Activated CD8-positive, alpha-beta T cell treated with anti-CD3 and anti-CD28 coated beads for 36 hours (primary cell): ENCODE data around the gene XPO5. TPM values are rescaled to one million over a fixed set of nuclear protein-coding genes. Genes with fewer than 3 reads are reported as not detected.

Experiments
- ATAC-seq: fragments of 200-7000 bp; cut with Tn5 transposase; one replicate; pipeline ENCODE4 v1.10.0; 2021; ENCODE audit warnings: mild to moderate bottlenecking, moderate library complexity
- CTCF ChIA-PET: fragments of 350-600 bp; sonication (Branson Sonifier 250); formaldehyde crosslinking; loops from one replicate; lab custom pipeline; 2021; ENCODE audit warnings: antibody characterized with exemption; lab: Charles Lee
- POLR2A ChIA-PET: fragments of 350-600 bp; sonication (Branson Sonifier 250); formaldehyde crosslinking; loops from one replicate; lab custom pipeline; 2021; ENCODE audit warnings: antibody characterized with exemption; lab: Charles Lee
- DNase-seq: peaks from one replicate; pipeline ENCODE4 v3.0.0-alpha.2; 2020
- H3K27ac Mint-ChIP-seq: one replicate; pipeline ENCODE4 v1.8.0; 2021; ENCODE audit warnings: mild to moderate bottlenecking, mixed read lengths
- H3K27me3 Mint-ChIP-seq: one replicate; pipeline ENCODE4 v1.8.0; 2021; ENCODE audit warnings: mixed read lengths
- H3K36me3 Mint-ChIP-seq: one replicate; pipeline ENCODE4 v1.8.0; 2021; ENCODE audit warnings: low read depth, mixed read lengths
- H3K4me1 Mint-ChIP-seq: one replicate; pipeline ENCODE4 v1.8.0; 2021; ENCODE audit warnings: low read depth, mixed read lengths
- H3K4me3 Mint-ChIP-seq: one replicate; pipeline ENCODE4 v1.8.0; 2021; ENCODE audit warnings: mild to moderate bottlenecking, moderate library complexity, mixed read lengths
- H3K9me3 Mint-ChIP-seq: one replicate; pipeline ENCODE4 v1.8.0; 2021; ENCODE audit warnings: mixed read lengths
- CTCF ChIP-seq: fragments of 200-600 bp; IDR thresholded peaks from one replicate; pipeline ENCODE4 v1.8.0; 2022; ENCODE audit warnings: antibody characterized with exemption, mild to moderate bottlenecking
- intact Hi-C: fragments of 100-400 bp; cut with micrococcal nuclease; formaldehyde crosslinking; loops from one replicate; pipeline ENCODE4 v1.10.0; 2022
- total RNA-seq, 2 experiments: library from RNA; stranded (reverse); gene quantifications; one replicate each; pipeline ENCODE4 v1.2.3, GENCODE V29; 2021

Gene XPO5
- total RNA-seq, 2 experiments from 2014 or later = 92.3 to 92.6 TPM

GRCh38 chr6:43588194-43588593, 12.4 kb upstream of the XPO5 start:
- no peak overlapping the region for H3K4me3 Mint-ChIP-seq
- H3K36me3 Mint-ChIP-seq = peaks cover 44% of the 10 kb centered on the region
- peaks cover 18% of the 10 kb centered on the region for H3K4me1 Mint-ChIP-seq
- intact Hi-C loops = no loop called here
- DNase-seq (no peak), ATAC-seq (no peak)
- no peaks in the 10 kb centered on the region for H3K27me3 Mint-ChIP-seq
- ChIA-PET CTCF (interaction anchor here (0.7 kb wide), 1 partner anchor 478 kb away, joined by 3 read pairs; no protein-coding TSS in a partner anchor), POLR2A (no interaction called here)
- TF ChIP-seq CTCF = no peak
- no peaks in the 10 kb centered on the region for H3K9me3 Mint-ChIP-seq
- no peak overlapping the region for H3K27ac Mint-ChIP-seq

- CTCF ChIA-PET = interaction anchor here (4.5 kb wide), 1 partner anchor 23 kb away, joined by 26 read pairs; no protein-coding TSS in a partner anchor
- Mint-ChIP-seq H3K4me3 (no peak overlapping the region), H3K27me3 (no peaks in the 10 kb centered on the region), H3K4me1 (peaks cover 25% of the 10 kb centered on the region), H3K9me3 (no peaks in the 10 kb centered on the region), H3K36me3 (peaks cover 50% of the 10 kb centered on the region), H3K27ac (peak overlapping the region; percentile 47)
- TF ChIP-seq CTCF = no peak
- ATAC-seq (peak; percentile 53), DNase-seq (peak; percentile 18)
- intact Hi-C loops = no loop called here
- POLR2A ChIA-PET = interaction anchor here (1.2 kb wide), 1 partner anchor 9 kb away, joined by 9 read pairs; the partner anchor contains the start of genes POLH and XPO5
These were observed 9.2 kb upstream of the XPO5 start for GRCh38 chr6:43584892-43585570.

GRCh38 chr6:43582911-43583310, 7.1 kb upstream of the XPO5 start:
- Mint-ChIP-seq H3K9me3 (no peaks in the 10 kb centered on the region), H3K27me3 (no peaks in the 10 kb centered on the region), H3K4me1 (peaks cover 39% of the 10 kb centered on the region), H3K36me3 (peaks cover 45% of the 10 kb centered on the region), H3K27ac (peak overlapping the region; percentile 15), H3K4me3 (no peak overlapping the region)
- ATAC-seq (no peak), DNase-seq (no peak)
- intact Hi-C loops = no loop called here
- ChIA-PET CTCF (interaction anchor here (1.0 to 4.5 kb wide), 2 partner anchors 12 to 26 kb away, joined by 4 to 26 read pairs; no protein-coding TSS in a partner anchor), POLR2A (interaction anchor here (1.3 to 1.6 kb wide), 2 partner anchors 8 to 61 kb away, joined by 3 to 4 read pairs; no protein-coding TSS in a partner anchor)
- no peak for TF ChIP-seq CTCF

GRCh38 chr6:43579171-43579570, 3.3 kb upstream of the XPO5 start:
- no peak for TF ChIP-seq CTCF
- Mint-ChIP-seq H3K36me3 (peaks cover 40% of the 10 kb centered on the region), H3K27me3 (no peaks in the 10 kb centered on the region), H3K4me1 (peaks cover 36% of the 10 kb centered on the region), H3K9me3 (no peaks in the 10 kb centered on the region), H3K27ac (peak overlapping the region; percentile 10), H3K4me3 (no peak overlapping the region)
- intact Hi-C loops = no loop called here
- ChIA-PET CTCF (interaction anchor here (1.0 kb wide), 1 partner anchor 26 kb away, joined by 3 read pairs; no protein-coding TSS in a partner anchor), POLR2A (no interaction called here)
- DNase-seq = no peak
- no peak for ATAC-seq

GRCh38 chr6:43578748-43579147, 2.9 kb upstream of the XPO5 start:
- ChIA-PET POLR2A (no interaction called here), CTCF (interaction anchor here (1.0 kb wide), 1 partner anchor 26 kb away, joined by 3 read pairs; no protein-coding TSS in a partner anchor)
- ATAC-seq (no peak), DNase-seq (no peak)
- no peak for TF ChIP-seq CTCF
- Mint-ChIP-seq H3K4me1 (peaks cover 32% of the 10 kb centered on the region), H3K27ac (peak overlapping the region; percentile 10), H3K36me3 (peaks cover 37% of the 10 kb centered on the region), H3K4me3 (peak overlapping the region; percentile 11), H3K9me3 (no peaks in the 10 kb centered on the region), H3K27me3 (no peaks in the 10 kb centered on the region)
- intact Hi-C loops = no loop called here
